Activated T-cell treated with anti-CD3 and anti-CD28 coated beads, Interleukin-2, amount 50 U/mL, for 48 hours (primary cell): Measurements from ENCODE around the gene SPOCK2.
"Not testable (repeated sequence)": the region's sequence is repeated elsewhere in the genome, so short reads cannot be mapped to it uniquely, and the experiment has no call there.

Source experiments
- DNase-seq, 2 experiments: peaks; one replicate each; pipeline ENCODE4 v3.0.0-alpha.2; 2020

The SPOCK2 gene, protein sequence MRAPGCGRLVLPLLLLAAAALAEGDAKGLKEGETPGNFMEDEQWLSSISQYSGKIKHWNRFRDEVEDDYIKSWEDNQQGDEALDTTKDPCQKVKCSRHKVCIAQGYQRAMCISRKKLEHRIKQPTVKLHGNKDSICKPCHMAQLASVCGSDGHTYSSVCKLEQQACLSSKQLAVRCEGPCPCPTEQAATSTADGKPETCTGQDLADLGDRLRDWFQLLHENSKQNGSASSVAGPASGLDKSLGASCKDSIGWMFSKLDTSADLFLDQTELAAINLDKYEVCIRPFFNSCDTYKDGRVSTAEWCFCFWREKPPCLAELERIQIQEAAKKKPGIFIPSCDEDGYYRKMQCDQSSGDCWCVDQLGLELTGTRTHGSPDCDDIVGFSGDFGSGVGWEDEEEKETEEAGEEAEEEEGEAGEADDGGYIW

DNA sequence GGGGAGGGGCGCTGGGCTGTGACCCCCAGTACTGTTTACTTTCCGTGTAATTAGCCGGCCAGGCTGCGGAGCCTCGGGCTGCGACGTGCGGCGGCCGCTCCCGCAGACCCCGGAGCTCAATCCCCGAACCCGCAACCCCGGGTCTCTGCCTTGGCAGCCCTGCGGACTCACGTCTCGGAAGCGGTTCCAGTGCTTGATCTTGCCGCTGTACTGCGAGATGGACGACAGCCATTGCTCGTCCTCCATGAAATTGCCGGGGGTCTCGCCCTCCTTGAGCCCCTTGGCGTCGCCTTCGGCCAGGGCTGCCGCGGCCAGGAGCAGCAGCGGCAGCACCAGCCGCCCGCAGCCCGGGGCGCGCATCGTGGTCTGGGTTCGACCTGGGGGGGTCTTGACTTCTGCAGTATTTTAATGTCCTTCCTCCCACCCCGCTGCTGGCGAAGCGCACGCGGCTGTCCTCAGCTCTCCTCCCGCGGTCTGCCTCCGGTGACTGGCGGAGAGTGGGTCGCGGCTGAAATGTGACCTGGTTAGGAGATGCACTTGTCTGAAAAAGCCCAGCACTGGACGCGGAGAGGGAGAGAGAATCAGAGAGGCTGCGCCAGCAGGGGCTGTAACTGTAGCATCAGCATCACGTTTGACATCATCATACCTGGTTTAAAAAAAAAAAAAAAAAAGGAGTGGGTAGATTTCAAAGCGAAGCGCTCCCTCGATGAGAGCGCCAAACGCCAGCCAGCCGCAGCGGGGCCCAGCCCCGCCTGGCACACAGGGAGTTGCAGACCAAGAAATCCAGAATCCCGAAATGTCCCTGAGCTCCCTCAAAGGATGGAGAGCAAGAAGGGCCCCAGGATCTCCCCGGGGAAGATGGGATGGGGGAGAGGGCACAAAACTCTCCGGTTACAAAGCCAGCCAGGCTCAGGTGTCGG lies at the start of gene SPOCK2:
SPOCK2 (minus strand) TSS at position 583 of the 920 bp plus-strand sequence; CDS start at position 360, 223 bp downstream.
- peak; percentile 77 for DNase-seq

GRCh38 chr10:72137583-72137982 lies 49.2 kb upstream of the SPOCK2 start:
- no peak for DNase-seq

- not testable (repeated sequence) for DNase-seq
These were observed 47.9 kb upstream of the SPOCK2 start for GRCh38 chr10:72136225-72136624.

DNA sequence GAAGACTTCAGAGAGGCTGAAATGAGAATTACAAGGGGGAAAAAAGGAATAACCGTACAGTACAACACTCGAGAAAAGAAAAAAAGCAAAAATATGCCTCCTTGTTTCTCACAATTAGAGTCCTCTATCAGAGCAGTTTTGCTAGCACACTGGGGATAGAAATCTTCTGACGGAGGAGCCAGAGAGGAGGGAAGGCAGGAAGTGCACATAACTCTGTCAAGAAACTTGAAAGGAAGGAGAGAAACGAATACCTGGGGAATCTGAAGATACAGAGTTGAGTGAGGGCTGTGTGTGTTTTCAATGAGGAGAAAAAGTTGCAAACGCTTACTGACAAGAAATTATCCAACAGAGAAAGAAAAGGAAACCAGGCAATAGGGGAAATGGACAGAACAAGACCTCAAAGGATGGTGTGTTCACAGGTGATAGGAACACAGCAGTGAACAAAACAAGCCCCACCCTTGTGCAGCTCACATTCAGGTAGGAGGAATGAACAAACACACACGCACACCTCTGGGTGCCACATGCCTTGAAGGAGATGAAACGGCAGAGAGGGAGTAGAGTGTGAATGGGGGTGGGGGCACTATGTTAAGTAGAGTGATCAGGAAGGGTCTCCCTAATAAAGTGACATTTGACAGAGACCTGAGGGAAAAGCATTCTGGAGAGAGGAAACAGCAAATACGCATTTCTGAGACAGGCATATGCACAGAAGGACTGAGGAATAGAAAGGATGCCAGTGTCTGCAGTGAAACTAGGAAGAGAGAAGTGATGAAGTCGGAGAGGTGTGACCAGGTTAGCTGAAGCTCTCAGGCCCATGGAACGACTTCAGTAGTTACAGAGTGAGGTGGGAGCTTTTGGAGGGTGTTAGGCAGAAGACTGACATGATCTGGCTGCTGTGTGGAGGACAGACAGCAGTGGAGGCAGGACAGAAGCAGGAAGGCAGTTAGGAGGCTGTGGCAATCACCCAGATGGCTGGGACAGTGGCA lies 46.7 kb upstream of the SPOCK2 start:
- DNase-seq = no peak

- DNase-seq = no peak
These were observed 45.2 kb upstream of the SPOCK2 start for GRCh38 chr10:72133517-72133916.

- no peak for DNase-seq
These were observed 44.5 kb upstream of the SPOCK2 start for GRCh38 chr10:72132854-72133253.

DNA sequence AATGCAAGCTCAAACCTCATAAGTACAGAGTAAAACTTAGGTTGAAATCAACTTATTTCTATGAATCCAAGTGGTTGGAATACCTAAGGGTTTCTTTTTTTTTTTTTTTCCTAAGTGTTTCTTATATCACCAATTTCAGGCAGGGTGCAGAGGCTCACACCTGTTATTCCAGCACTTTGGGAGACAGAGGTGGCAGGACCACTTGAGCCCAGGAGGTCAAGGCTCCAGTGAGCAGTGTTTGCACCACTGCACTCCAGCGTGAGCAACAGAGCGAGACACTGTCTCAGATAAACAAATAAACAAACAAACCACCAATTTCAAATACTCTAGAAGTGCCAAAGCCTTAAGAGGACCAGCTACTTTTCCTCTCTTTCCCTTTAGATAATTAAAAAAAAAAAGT lies 39.2 kb upstream of the SPOCK2 start:
- DNase-seq = no peak

GRCh38 chr10:72126872-72127232 lies 38.5 kb upstream of the SPOCK2 start:
- no peak for DNase-seq

DNA sequence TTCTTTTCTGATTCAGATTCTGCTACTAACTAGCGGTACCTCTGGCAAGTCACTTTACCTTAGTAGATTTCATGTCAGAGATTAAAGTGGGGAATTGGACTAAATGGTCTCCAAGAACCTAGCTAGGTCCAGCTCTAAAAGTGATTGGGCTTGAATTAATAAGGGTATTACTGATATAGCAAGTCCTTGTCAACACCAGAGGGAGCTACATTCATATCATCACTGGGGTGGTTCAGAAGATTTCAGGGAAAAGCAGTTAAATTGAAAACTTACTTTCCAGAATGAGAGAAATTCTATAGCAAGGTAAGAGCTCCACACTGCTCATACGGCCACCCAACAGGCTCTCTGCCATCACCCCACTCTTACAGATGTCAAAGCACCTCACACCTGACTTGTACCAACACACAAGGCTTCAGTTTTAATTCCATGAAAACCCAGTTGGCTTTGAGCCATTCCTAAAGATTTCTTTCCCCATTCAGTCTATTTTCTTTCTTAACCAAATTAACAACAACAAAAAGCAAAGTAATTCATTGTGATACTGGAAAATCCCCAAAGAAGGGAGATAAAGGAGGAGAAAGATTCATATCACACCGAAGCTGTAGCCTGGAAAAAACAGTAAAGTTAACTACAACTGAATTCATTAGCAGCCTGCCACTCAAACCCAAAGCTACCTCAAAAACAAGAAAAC lies 38.0 kb upstream of the SPOCK2 start:
- DNase-seq = no peak

DNA sequence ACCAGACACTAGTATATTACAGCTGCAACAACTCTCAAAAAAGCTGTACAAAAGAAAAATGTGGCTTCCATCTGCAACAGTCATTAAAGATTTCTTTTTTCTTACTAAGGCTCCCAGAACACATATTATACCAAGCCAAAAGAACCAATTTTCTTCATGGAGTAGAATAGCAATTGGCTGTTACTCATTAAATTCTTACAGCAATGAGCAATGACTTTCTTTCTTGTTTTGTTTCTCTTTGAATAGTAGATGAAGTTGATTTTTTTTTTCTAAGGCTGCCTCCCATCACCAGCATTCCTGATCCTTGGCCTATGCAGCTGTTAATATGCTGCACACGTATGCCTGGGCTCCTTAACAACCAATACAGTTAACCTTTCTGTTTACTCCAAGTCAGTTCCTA lies 36.6 kb upstream of the SPOCK2 start:
- DNase-seq = no peak

- no peak for DNase-seq
These were observed 36.0 kb upstream of the SPOCK2 start for GRCh38 chr10:72124381-72124780.

- no peak for DNase-seq
These were observed 35.3 kb upstream of the SPOCK2 start for GRCh38 chr10:72123616-72124015.

DNA sequence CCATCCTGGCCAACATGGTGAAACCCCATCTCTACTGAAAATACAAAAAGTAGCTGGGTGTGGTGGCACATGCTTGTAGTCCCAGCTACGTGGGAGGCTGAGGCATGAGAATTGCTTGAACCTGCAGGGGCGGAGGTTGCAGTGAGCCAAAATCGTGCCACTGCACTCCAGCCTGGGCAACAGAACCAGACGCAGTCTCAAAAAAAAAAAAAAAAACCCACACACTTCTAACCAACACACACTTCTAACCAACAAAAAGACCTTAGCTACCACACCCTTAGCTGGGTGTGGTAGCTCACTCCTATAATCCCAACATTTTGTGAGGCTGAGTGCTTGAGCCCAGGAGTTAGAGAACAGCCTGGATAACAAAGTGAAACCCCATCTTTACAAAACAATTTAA lies 33.9 kb upstream of the SPOCK2 start:
- no peak for DNase-seq

GRCh38 chr10:72121389-72121788 lies 33.0 kb upstream of the SPOCK2 start:
- no peak for DNase-seq

- DNase-seq = no peak
These were observed 28.0 kb upstream of the SPOCK2 start for GRCh38 chr10:72116372-72116771.

DNA sequence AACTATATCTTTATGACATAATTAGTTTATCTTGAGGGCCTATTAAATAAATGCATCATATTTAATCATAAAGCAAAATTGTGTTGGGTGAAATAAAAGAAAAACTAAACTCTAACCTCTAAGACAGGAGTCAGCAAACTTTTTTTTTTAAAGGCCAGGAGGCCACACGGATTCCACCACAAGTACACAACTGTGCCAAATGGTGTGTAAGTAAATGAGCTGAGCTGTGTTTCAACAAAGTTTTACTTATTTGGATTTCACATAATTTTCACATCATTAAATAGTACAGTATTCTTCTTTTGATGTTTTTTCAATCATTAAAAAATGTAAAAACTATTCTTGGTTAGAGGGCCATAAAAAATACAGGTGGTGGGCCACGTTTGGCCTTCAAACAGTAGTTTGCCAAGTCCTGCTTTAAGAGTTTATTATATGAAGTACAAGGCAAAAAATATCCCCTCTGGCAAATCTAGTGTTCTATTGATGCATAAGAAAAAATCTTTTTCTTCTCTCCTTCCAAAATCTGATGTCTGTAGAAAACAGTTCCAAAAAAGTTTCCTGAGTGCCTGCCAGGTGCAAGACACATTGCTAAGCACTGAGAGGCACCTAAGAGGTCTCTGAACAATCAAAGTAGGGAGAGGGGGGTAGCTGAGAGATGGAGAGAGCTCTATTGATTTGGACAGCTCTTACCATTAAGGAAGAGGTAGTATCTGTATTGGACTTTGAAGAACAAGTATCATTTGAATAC lies 26.5 kb upstream of the SPOCK2 start:
- DNase-seq = no peak

- DNase-seq = no peak
These were observed 22.5 kb upstream of the SPOCK2 start for GRCh38 chr10:72110673-72111401.

- no peak for DNase-seq
These were observed 21.3 kb upstream of the SPOCK2 start for GRCh38 chr10:72109636-72110157.

- no peak for DNase-seq
These were observed 20.7 kb upstream of the SPOCK2 start for GRCh38 chr10:72108830-72109635.
